HG03575 (cell line): ENCODE results near the gene ADCY4.

ENCODE experiments used
- ATAC-seq: cut with Tn5 transposase; IDR thresholded peaks from one replicate; pipeline ENCODE4 v1.9.1; 2021; ENCODE audit not compliant: unreplicated experiment, insufficient number of reproducible peaks, low FRiP score; ENCODE audit errors: extremely low read depth

The ADCY4 gene

GRCh38 chr14:24324024-24324423, 10.8 kb downstream of the ADCY4 start:
- no peak for ATAC-seq

GRCh38 chr14:24323341-24323740, 11.5 kb downstream of the ADCY4 start:
- ATAC-seq = no peak

DNA sequence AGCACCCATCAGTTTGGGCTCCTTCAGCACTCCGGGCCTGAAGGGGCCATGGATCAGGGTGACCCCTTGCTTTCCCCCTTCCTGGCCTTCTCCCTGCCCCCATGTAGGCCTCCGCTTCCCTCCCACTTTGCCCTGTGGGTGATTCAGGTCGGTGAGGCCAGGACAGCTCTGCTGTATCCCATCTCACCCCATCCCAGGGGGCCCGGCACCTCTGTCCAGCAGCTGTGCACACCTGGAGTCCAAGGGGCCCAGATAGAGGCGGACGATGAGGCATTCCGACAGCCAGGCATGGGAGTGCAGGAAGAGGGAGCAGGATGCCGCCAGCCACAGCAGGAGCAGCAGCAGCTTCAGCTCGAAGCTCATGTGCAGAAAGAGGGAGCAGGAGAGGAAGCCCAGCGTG, 12.2 kb downstream of the ADCY4 start:
- no peak for ATAC-seq

DNA sequence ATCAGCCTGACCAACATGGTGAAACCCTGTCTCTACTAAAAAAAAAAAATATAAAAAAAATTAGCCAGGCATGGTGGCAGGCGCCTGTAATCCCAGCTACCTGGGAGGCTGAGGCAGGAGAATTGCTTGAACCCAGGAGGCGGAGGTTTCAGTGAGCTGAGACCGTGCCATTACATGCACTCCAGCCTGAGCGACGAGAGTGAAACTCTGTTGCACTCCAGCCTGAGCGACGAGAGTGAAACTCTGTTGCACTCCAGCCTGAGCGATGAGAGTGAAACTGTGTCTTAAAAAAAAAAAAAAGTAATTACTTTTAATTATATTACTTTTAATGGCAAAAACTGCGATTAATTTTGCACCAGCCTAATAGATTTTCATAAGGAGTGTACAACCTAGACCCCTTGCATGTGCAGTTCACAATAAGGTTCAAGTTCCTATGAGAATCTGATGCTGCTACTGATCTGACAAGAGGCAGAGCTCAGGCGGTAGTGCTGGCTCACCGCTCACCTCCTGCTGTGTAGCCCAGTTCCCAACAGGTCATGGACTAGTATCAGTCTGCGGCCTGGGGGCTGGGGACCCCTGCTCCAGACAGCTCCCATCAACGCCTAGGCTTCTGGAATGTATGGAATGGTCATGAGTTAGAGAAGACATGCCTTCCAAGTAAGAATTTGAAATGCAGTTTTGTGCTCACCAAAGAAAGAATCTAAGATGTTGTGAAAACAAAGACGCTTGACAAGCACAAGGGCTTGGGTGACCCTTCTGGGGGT, 13.5 kb downstream of the ADCY4 start:
- ATAC-seq = no peak

GRCh38 chr14:24317141-24317928, 17.5 kb downstream of the ADCY4 start:
- no peak for ATAC-seq

- ATAC-seq = no peak
These were observed 18.3 kb downstream of the ADCY4 start for GRCh38 chr14:24316597-24316950.

DNA sequence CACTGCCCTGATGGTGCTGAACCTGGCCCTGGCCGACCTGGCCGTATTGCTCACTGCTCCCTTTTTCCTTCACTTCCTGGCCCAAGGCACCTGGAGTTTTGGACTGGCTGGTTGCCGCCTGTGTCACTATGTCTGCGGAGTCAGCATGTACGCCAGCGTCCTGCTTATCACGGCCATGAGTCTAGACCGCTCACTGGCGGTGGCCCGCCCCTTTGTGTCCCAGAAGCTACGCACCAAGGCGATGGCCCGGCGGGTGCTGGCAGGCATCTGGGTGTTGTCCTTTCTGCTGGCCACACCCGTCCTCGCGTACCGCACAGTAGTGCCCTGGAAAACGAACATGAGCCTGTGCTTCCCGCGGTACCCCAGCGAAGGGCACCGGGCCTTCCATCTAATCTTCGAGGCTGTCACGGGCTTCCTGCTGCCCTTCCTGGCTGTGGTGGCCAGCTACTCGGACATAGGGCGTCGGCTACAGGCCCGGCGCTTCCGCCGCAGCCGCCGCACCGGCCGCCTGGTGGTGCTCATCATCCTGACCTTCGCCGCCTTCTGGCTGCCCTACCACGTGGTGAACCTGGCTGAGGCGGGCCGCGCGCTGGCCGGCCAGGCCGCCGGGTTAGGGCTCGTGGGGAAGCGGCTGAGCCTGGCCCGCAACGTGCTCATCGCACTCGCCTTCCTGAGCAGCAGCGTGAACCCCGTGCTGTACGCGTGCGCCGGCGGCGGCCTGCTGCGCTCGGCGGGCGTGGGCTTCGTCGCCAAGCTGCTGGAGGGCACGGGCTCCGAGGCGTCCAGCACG, 18.9 kb downstream of the ADCY4 start:
- ATAC-seq = no peak

- ATAC-seq = no peak
These were observed 19.5 kb downstream of the ADCY4 start for GRCh38 chr14:24315243-24315806.

DNA sequence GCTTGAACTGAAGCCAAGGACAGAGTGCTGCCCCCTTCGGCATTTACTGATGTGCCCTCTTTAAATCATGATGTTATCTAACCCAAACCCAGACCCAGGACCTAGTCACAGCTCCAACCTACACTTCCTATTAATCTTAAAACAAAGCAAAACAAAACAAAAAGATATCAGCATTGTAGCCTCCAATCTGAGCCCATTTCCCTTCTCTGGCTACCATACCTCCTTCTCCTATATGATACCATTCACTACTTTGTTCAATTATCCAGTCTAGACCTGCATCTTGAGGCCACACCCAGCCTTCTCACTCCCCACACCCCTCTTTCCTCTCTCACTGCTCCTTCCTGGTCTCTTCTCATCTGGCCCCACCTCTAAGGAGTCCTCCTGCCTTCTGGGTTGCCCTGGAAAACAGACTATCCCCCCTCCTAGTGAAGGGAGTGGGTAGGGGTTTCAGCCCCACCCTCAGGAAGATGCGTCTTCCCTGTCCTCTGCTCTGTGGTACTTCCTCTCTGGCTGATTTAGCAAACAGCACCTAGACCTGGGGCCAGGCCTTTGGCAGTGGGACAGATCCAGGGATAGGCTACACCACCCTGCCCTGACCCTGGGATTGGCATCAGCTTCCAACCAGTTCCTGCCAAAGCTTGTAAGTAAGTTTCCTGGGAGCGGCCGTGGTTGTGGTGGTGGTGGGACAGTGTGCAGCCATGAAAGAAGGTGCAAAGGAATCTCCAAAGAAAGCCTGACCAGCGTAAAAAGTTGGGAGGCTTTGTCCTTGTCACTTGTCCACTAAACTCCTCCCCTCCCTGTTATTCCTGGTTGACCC, 20.3 kb downstream of the ADCY4 start:
- no peak for ATAC-seq

DNA sequence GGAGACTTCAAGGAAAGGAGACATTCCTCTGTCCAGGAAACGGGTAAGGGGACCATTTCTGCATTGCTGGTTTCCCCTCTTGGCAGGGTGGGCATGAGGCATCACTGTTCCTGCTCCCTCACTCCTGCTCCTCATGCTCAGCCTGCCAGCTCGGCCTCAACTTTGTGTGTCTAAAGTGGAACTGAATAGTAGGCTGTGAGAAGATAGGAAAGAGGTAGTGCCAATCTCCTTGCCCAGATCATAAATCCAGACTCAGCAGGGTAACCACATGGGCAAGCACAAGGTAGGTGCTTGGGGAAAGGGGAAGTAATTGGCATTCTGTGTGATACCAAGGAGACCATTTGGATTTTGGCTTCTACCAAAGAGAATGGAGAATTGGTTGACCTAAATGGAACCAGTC, 21.0 kb downstream of the ADCY4 start:
- ATAC-seq = no peak

GRCh38 chr14:24312736-24313507, 21.9 kb downstream of the ADCY4 start:
- no peak for ATAC-seq

- no peak for ATAC-seq
These were observed 22.8 kb downstream of the ADCY4 start for GRCh38 chr14:24311837-24312615.

GRCh38 chr14:24310646-24311604, 23.9 kb downstream of the ADCY4 start, which contains the start of gene LTB4R:
Gene LTB4R (plus strand): TSS chr14:24311502. CDS start chr14:24315652, 4,150 bp downstream.
- ATAC-seq = no peak

DNA sequence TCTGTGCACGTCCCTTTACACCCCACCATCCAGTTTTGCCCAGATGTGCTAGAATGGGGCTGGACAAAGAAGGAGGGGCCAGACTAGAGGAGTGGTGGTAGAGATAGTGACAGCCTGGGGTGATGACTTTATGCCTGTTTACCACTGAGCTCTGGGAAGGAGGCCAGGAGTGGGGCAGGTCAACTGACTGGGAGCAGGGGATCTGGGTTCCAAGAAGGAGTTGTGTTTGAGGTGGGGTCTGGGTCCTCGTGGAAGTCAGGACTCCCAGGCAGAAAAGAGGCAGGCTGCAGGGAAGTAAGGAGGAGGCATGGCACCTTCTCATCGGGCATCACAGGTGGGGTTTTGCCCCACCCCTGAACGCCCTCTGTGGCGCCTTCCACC, 24.6 kb downstream of the ADCY4 start:
- ATAC-seq = no peak

GRCh38 chr14:24309538-24310264, 25.2 kb downstream of the ADCY4 start, which contains the start of gene LTB4R2:
Gene LTB4R2 (plus strand): TSS chr14:24310140. CDS start chr14:24310665, 525 bp downstream.
- ATAC-seq = no peak
